ENCODE measurements around the gene FBLN5.

DNA sequence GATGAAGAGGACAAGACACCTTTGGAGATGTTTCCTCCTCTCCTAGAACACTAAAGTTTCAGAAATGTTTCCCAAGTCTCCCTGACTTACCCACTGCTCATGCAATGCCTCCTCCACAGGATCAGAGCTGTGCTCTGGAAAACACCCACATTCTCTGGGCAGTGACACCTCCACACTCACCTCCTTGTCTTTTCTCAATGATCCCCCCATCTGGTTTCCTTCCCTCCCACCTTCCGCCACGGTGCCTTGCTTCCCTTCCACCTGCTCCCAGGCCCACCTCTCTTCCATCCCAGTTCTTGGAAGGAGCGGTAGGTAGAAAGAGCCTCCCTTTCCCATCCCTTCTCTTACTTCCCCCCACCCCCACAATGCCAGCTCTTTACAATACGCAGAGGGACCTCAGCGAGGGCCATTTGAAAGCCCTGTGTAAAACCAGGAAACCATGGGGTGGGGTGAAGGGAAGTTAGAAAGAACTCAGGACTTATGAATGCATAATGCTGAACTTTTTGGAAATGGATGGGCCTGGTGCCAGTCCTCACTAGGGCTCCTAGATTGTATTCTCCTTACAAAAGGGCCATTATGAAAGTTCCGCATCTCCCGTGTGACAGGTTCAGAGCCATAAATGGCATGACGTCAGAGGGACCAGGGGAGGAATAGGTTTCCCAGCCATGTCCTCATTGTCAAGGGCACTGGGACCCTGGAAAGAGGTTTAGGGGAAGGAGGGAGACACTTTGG, 12.8 kb downstream of the FBLN5 start:
- TF ChIP-seq POLR2A (IDR thresholded peaks at IDR 0.05; ENCODE audit: extremely low read depth, insufficient read length), result no peak
- TF ChIP-seq, protein P1, sequence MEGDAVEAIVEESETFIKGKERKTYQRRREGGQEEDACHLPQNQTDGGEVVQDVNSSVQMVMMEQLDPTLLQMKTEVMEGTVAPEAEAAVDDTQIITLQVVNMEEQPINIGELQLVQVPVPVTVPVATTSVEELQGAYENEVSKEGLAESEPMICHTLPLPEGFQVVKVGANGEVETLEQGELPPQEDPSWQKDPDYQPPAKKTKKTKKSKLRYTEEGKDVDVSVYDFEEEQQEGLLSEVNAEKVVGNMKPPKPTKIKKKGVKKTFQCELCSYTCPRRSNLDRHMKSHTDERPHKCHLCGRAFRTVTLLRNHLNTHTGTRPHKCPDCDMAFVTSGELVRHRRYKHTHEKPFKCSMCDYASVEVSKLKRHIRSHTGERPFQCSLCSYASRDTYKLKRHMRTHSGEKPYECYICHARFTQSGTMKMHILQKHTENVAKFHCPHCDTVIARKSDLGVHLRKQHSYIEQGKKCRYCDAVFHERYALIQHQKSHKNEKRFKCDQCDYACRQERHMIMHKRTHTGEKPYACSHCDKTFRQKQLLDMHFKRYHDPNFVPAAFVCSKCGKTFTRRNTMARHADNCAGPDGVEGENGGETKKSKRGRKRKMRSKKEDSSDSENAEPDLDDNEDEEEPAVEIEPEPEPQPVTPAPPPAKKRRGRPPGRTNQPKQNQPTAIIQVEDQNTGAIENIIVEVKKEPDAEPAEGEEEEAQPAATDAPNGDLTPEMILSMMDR (IDR thresholded peaks at IDR 0.05; ENCODE audit: low read depth, low read length), result no peak
- TF ChIP-seq, protein P2, sequence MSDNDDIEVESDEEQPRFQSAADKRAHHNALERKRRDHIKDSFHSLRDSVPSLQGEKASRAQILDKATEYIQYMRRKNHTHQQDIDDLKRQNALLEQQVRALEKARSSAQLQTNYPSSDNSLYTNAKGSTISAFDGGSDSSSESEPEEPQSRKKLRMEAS (IDR thresholded peaks at IDR 0.05; ENCODE audit: low read depth, low read length), result no peak
